Measurements from ENCODE around the gene PICK1.

GRCh38 chr22:38125038-38125610, 67.9 kb downstream of the PICK1 start:
- TF ChIP-seq POLR2A (IDR thresholded peaks at IDR 0.05; ENCODE audit: low read depth, low read length) (no peak), POLR2AphosphoS5 (IDR thresholded peaks at IDR 0.05; ENCODE audit: low read depth, low read length) (no peak)

Data from GM12892 (cell line).